Loucy (cell line): ENCODE data around the gene CHKB.

Source experiments
- H2AFZ ChIP-seq: fragments of 200-600 bp; sonication (generic); 2 replicates; pipeline ENCODE4 v1.6.0; 2016; ENCODE audit warnings: antibody characterized with exemption, mild to moderate bottlenecking, low read length, moderate library complexity
- H3F3A ChIP-seq: fragments of 200-600 bp; 2 replicates; pipeline ENCODE4 v1.6.0; 2016; ENCODE audit warnings: antibody characterized with exemption, low read depth, mild to moderate bottlenecking
- H3K27me3 ChIP-seq: fragments of 200-600 bp; sonication (generic); 2 replicates; pipeline ENCODE4 v1.6.1; 2014; ENCODE audit warnings: low read length, mild to moderate bottlenecking; ENCODE audit not compliant: insufficient read depth, poor library complexity, severe bottlenecking
- H3K36me3 ChIP-seq: fragments of 200-600 bp; sonication (generic); 2 replicates; pipeline ENCODE4 v1.6.1; 2016; ENCODE audit warnings: low read length; ENCODE audit not compliant: insufficient read depth
- H3K4me1 ChIP-seq: fragments of 200-600 bp; sonication (generic); 2 replicates; pipeline ENCODE4 v1.5.1; 2014; ENCODE audit warnings: low read length, mild to moderate bottlenecking; ENCODE audit not compliant: insufficient read depth, poor library complexity, severe bottlenecking
- H3K4me2 ChIP-seq: fragments of 200-600 bp; sonication (generic); 2 replicates; pipeline ENCODE4 v1.6.0; 2014; ENCODE audit warnings: antibody characterized with exemption, low read length, low read depth, mild to moderate bottlenecking; ENCODE audit not compliant: poor library complexity, severe bottlenecking
- H3K4me3 ChIP-seq: fragments of 200-600 bp; sonication (generic); 2 replicates; pipeline ENCODE4 v1.5.1; 2014; ENCODE audit warnings: low read length, mild to moderate bottlenecking, mixed read lengths; ENCODE audit not compliant: poor library complexity, severe bottlenecking
- H3K79me2 ChIP-seq: fragments of 200-600 bp; sonication (generic); 2 replicates; pipeline ENCODE4 v1.6.1; 2014; ENCODE audit warnings: low read length; ENCODE audit not compliant: insufficient read depth
- H3K9ac ChIP-seq: fragments of 200-600 bp; sonication (generic); 2 replicates; pipeline ENCODE4 v1.6.0; 2014; ENCODE audit warnings: mild to moderate bottlenecking, low read depth, low read length, moderate library complexity; ENCODE audit not compliant: poor library complexity, severe bottlenecking
- H3K9me2 ChIP-seq: fragments of 200-600 bp; sonication (generic); replicated peaks from 2 replicates; pipeline ENCODE4 v1.6.1; 2016; ENCODE audit warnings: low read depth, low read length, mixed read lengths
- H3K9me3 ChIP-seq: fragments of 200-600 bp; sonication (generic); 2 replicates; pipeline ENCODE4 v1.6.1; 2014; ENCODE audit warnings: mild to moderate bottlenecking, antibody characterized with exemption, low read length, low read depth; ENCODE audit not compliant: insufficient read depth
- H4K20me1 ChIP-seq: fragments of 200-600 bp; sonication (generic); 2 replicates; pipeline ENCODE4 v1.6.0; 2014; ENCODE audit warnings: antibody characterized with exemption, low read length, mild to moderate bottlenecking; ENCODE audit not compliant: insufficient read depth, poor library complexity, severe bottlenecking
- CTCF ChIP-seq: fragments of 200-600 bp; sonication (generic); conservative IDR thresholded peaks from 2 replicates; pipeline ENCODE4 v1.5.1; 2014; ENCODE audit warnings: mild to moderate bottlenecking, antibody characterized with exemption, low read length
- EZH2phosphoT487 ChIP-seq: fragments of 200-600 bp; IDR thresholded peaks from 2 replicates; pipeline ENCODE4 v1.6.1; 2018; ENCODE audit warnings: antibody characterized with exemption, mild to moderate bottlenecking, moderate library complexity, borderline replicate concordance

Gene CHKB

DNA sequence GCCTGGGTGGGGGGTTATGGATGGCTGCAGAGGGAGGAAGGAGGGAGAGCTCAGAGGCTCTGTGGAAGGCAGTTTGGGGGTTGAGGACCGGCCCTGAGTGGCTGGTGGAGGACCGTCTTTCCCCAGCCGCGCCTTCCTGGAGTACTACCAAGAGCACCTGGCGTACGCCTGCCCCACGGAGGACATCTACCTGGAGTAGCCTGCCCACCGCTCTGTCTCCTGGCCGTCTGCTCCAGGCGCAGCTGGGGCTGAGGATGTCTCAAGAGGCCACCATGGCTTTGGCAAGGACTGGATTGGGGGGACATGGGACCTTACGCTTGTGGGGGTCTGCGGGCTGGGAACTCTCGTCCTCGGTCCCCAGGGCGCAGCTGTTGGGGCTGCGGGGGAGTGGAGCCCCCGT lies 27.9 kb upstream of the CHKB start:
- Histone ChIP-seq H2AFZ (no peak overlapping the region), H3K27me3 (no peaks in the 10 kb centered on the region), H3K4me1 (no peaks in the 10 kb centered on the region), H3K9ac (no peak overlapping the region), H3K79me2 (no peaks in the 10 kb centered on the region), H3K9me3 (no peaks in the 10 kb centered on the region), H3K9me2 (no peaks in the 10 kb centered on the region), H3K4me3 (no peak overlapping the region), H3F3A (no peaks in the 10 kb centered on the region), H3K4me2 (no peak overlapping the region), H4K20me1 (no peaks in the 10 kb centered on the region), H3K36me3 (no peaks in the 10 kb centered on the region)
- no peak for TF ChIP-seq CTCF
- no peak for TF ChIP-seq EZH2phosphoT487

DNA sequence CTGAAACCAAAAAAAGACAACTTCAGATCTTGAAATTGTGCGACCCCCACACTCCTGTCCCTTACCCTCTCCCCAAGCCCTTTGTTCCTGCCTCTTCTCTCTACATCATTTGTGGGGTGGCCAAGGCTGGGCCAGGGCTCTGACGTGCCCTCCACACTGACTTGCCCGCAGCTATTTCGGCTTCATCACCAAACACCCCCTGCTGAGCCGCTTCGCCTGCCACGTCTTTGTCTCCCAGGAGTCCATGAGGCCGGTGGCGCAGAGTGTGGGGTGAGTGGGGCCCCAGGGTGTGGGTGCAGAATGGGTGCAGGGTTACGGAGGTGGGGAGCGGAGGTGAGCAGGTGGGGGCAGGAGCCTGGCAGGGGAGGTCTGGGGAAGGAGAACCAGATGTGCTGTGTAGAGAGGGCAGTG lies 27.4 kb upstream of the CHKB start:
- Histone ChIP-seq H3K36me3 (no peaks in the 10 kb centered on the region), H3K27me3 (no peaks in the 10 kb centered on the region), H3K9me3 (no peaks in the 10 kb centered on the region), H3K9ac (no peak overlapping the region), H3K4me1 (no peaks in the 10 kb centered on the region), H3K4me2 (no peak overlapping the region), H3F3A (no peaks in the 10 kb centered on the region), H3K9me2 (no peaks in the 10 kb centered on the region), H3K79me2 (no peaks in the 10 kb centered on the region), H3K4me3 (no peak overlapping the region), H2AFZ (no peak overlapping the region), H4K20me1 (no peaks in the 10 kb centered on the region)
- TF ChIP-seq CTCF (no peak), EZH2phosphoT487 (no peak)

GRCh38 chr22:50609599-50609998 lies 26.9 kb upstream of the CHKB start:
- Histone ChIP-seq H3K4me1 (no peaks in the 10 kb centered on the region), H3K9me2 (no peaks in the 10 kb centered on the region), H3K36me3 (no peaks in the 10 kb centered on the region), H3F3A (no peaks in the 10 kb centered on the region), H3K9ac (no peak overlapping the region), H3K9me3 (no peaks in the 10 kb centered on the region), H2AFZ (no peak overlapping the region), H4K20me1 (no peaks in the 10 kb centered on the region), H3K27me3 (no peaks in the 10 kb centered on the region), H3K4me2 (no peak overlapping the region), H3K4me3 (no peak overlapping the region), H3K79me2 (no peaks in the 10 kb centered on the region)
- TF ChIP-seq EZH2phosphoT487 (no peak), CTCF (no peak)
